ENCODE data around the gene TRAK1.

Gene TRAK1

GRCh38 chr3:42183991-42184632, 93.0 kb downstream of the TRAK1 start:
- TF ChIP-seq GABPA (IDR thresholded peaks at IDR 0.05; ENCODE audit: low read depth) (no peak), POLR2AphosphoS5 (IDR thresholded peaks at IDR 0.05; ENCODE audit: low read depth) (no peak), SPI1 (IDR thresholded peaks at IDR 0.05; ENCODE audit: borderline replicate concordance, low read depth) (no peak)
- TF ChIP-seq, protein P1, sequence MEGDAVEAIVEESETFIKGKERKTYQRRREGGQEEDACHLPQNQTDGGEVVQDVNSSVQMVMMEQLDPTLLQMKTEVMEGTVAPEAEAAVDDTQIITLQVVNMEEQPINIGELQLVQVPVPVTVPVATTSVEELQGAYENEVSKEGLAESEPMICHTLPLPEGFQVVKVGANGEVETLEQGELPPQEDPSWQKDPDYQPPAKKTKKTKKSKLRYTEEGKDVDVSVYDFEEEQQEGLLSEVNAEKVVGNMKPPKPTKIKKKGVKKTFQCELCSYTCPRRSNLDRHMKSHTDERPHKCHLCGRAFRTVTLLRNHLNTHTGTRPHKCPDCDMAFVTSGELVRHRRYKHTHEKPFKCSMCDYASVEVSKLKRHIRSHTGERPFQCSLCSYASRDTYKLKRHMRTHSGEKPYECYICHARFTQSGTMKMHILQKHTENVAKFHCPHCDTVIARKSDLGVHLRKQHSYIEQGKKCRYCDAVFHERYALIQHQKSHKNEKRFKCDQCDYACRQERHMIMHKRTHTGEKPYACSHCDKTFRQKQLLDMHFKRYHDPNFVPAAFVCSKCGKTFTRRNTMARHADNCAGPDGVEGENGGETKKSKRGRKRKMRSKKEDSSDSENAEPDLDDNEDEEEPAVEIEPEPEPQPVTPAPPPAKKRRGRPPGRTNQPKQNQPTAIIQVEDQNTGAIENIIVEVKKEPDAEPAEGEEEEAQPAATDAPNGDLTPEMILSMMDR (IDR thresholded peaks at IDR 0.05; ENCODE audit: insufficient read depth, low read length) = no peak
- TF ChIP-seq, protein P2, sequence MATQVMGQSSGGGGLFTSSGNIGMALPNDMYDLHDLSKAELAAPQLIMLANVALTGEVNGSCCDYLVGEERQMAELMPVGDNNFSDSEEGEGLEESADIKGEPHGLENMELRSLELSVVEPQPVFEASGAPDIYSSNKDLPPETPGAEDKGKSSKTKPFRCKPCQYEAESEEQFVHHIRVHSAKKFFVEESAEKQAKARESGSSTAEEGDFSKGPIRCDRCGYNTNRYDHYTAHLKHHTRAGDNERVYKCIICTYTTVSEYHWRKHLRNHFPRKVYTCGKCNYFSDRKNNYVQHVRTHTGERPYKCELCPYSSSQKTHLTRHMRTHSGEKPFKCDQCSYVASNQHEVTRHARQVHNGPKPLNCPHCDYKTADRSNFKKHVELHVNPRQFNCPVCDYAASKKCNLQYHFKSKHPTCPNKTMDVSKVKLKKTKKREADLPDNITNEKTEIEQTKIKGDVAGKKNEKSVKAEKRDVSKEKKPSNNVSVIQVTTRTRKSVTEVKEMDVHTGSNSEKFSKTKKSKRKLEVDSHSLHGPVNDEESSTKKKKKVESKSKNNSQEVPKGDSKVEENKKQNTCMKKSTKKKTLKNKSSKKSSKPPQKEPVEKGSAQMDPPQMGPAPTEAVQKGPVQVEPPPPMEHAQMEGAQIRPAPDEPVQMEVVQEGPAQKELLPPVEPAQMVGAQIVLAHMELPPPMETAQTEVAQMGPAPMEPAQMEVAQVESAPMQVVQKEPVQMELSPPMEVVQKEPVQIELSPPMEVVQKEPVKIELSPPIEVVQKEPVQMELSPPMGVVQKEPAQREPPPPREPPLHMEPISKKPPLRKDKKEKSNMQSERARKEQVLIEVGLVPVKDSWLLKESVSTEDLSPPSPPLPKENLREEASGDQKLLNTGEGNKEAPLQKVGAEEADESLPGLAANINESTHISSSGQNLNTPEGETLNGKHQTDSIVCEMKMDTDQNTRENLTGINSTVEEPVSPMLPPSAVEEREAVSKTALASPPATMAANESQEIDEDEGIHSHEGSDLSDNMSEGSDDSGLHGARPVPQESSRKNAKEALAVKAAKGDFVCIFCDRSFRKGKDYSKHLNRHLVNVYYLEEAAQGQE (IDR thresholded peaks at IDR 0.05; ENCODE audit: insufficient replicate concordance, low read depth) = no peak

DNA sequence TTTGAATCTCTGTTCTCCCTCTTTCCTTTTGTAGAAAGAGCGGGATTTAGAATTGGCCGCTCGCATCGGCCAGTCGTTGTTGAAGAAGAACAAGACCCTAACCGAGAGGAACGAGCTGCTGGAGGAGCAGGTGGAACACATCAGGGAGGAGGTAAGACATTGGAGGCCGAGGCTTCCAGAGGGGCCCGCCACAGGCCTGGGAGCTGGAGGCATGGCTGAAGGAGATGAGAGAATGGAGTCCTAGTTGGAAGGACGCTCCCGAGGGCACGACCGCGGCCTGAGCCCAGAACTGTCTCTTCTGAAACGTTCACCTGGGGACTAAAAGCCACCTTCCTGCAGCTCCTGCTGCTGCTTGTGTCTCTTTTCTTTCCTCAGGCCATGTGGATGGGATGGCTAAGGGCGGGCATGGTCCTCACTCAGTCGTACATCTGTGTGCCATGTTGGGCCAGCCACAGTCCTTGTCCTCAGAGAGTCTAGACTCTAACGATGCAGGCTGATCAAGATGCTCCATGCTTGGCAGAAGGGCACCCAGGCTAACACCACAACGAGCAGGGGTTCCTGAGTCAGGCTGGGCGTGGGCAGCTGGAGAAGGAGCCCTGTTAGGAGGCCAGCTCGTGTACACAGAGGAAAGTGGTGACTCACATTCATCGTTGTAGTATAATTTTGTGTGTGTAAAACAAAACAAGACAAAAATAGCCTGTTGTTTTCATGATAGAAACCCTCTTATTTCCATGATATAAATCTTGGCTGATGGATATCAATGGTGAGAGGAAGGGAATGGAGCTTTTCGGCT, 93.7 kb downstream of the TRAK1 start:
- DNase-seq (ENCODE audit: low read depth in 1 of 2, low spot score in 1 of 2) = no peak
- TF ChIP-seq SPI1 (IDR thresholded peaks at IDR 0.05; ENCODE audit: borderline replicate concordance, low read depth) (no peak), POLR2AphosphoS5 (IDR thresholded peaks at IDR 0.05; ENCODE audit: low read depth) (no peak)
- H3K27ac ChIP-seq (replicated peaks) = no peak overlapping the region
- H3K27me3 ChIP-seq (ENCODE audit: insufficient read depth, poor library complexity, severe bottlenecking) = no peaks in the 10 kb centered on the region
- no peak overlapping the region for H3K4me3 ChIP-seq (replicated peaks; ENCODE audit: insufficient read depth, low read length)

More at GRCh38 chr3:42183991-42184632, 93.0 kb downstream of the TRAK1 start:
- DNase-seq (ENCODE audit: low read depth in 1 of 2, low spot score in 1 of 2) = no peak
- Histone ChIP-seq H3K27me3 (ENCODE audit: insufficient read depth, poor library complexity, severe bottlenecking) (no peaks in the 10 kb centered on the region), H3K4me3 (replicated peaks; ENCODE audit: insufficient read depth, low read length) (no peak overlapping the region), H3K27ac (replicated peaks) (no peak overlapping the region)

- Histone ChIP-seq H3K27ac (replicated peaks) (no peak overlapping the region), H3K4me3 (replicated peaks; ENCODE audit: insufficient read depth, low read length) (no peak overlapping the region), H3K27me3 (ENCODE audit: insufficient read depth, poor library complexity, severe bottlenecking) (no peaks in the 10 kb centered on the region)
- TF ChIP-seq, protein P2 (IDR thresholded peaks at IDR 0.05; ENCODE audit: insufficient replicate concordance, low read depth) = no peak
- TF ChIP-seq SPI1 (IDR thresholded peaks at IDR 0.05; ENCODE audit: borderline replicate concordance, low read depth) (no peak), POLR2AphosphoS5 (IDR thresholded peaks at IDR 0.05; ENCODE audit: low read depth) (no peak), GABPA (IDR thresholded peaks at IDR 0.05; ENCODE audit: low read depth) (no peak)
- TF ChIP-seq, protein P1 (IDR thresholded peaks at IDR 0.05; ENCODE audit: insufficient read depth, low read length) = no peak
- DNase-seq (ENCODE audit: low read depth in 1 of 2, low spot score in 1 of 2) = no peak
Measured at GRCh38 chr3:42187936-42188335, 96.8 kb downstream of the TRAK1 start.

DNA sequence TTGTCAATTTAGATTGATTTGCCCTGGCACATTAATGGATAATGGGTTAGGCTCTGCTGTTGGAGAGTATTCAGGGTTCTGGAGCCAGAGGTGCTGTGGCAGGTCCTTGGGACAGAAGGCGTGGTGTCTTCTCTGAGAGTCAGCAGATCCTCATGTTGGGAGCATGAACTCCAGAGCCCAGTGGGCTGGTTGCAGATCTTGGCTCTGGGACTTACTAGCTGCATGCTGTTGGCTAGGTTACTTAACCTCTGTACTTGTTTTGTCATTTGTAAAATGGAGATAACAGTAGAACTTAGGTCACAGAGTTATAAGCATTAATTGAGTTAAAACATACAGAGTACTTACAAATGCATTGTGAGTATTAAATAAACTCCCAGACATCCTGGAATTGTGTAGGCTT, 97.2 kb downstream of the TRAK1 start:
- Histone ChIP-seq H3K27me3 (ENCODE audit: insufficient read depth, poor library complexity, severe bottlenecking) (no peaks in the 10 kb centered on the region), H3K4me3 (replicated peaks; ENCODE audit: insufficient read depth, low read length) (no peak overlapping the region), H3K27ac (replicated peaks) (no peak overlapping the region)
- DNase-seq (ENCODE audit: low read depth in 1 of 2, low spot score in 1 of 2) = no peak
- no peak for TF ChIP-seq POLR2AphosphoS5 (IDR thresholded peaks at IDR 0.05; ENCODE audit: low read depth)
- TF ChIP-seq GABPA (IDR thresholded peaks at IDR 0.05; ENCODE audit: low read depth) = no peak
- TF ChIP-seq, protein P2 (IDR thresholded peaks at IDR 0.05; ENCODE audit: insufficient replicate concordance, low read depth) = no peak
- no peak for TF ChIP-seq SPI1 (IDR thresholded peaks at IDR 0.05; ENCODE audit: borderline replicate concordance, low read depth)
- TF ChIP-seq, protein P1 (IDR thresholded peaks at IDR 0.05; ENCODE audit: insufficient read depth, low read length) = no peak
